GM21447 (cell line): ENCODE measurements around the gene MMP15.

Source experiments
- ATAC-seq: cut with Tn5 transposase; IDR thresholded peaks from one replicate; pipeline ENCODE4 v1.9.1; 2021; ENCODE audit not compliant: unreplicated experiment

The MMP15 gene

DNA sequence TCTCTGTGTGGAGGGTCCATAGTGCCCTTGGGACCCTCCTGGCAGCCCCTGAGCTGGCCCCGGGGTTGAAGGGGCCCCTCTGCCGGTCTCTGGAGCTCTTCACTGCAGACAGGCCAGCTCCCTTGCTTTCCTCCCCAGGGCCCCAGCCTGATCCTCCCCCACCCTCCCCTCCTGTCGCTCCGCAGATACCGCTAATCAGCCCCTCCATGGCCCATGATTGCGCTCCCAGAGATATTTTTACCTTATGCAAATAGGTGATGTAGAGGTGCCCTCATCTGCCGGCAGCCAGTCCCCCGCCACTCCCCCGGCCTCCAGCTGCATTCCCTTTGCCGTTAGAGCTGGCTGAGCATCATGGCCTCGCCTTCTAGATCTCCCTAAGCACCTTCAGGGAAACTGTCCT is 9.2 kb downstream of the MMP15 start:
- ATAC-seq: no peak

DNA sequence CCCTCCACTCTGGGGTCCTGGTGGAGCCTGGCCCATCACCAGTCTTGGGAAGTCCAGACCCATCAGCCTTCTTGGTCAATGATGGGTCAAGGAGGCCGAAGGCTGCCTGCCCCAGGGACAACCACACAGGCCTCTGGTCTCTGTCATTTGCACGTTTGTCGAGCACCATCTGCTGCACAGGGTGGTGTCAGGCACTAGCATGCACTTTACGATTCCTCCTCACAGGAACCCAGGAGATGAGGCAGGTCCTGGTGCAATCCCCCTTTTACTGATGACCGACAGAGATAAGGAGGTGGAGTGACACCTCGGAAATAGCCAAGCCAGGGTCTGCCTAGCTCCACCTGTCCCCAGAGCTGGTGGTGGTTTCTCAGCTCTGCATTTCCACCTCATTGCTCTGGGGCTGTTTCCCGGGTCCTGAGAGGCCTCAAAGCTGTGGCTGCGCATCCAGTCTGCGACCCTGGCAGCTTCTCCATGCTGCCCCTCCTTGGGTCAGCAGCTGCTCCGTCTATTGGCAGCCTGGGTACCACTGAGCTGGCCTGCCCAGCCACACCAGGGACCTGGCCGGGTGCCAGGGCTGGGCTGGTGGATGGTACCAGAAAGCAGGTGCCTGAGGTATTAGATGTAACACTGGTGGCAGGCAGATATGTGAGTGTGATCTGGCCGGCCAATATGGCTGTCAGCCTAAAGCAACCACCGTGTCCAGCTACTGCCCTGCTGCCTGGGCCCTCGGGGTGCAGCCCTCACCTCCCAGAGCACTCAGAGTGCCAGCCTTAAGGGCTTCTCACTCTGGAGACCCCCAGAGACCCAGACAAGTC is 10.0 kb downstream of the MMP15 start:
- no peak for ATAC-seq

DNA sequence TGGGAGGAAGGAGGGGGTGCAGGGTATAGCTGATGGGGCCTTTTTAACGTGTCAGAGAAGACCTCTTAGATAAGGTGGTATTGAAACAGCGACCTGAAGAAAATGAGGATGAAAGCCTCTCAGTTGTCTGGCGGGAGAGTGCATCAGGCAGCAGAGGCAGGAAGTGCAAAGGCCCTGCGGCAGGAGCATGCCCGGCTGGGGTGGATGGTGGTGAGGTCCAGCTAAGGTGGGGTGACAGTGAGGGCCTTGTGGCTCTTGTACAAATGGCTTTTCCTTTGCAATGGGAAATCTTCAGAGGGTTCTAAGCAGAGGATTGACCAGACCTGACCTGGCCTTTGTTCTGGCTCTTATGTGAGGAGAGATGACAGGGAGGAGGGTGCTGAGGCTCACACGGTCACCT is 11.4 kb downstream of the MMP15 start:
- ATAC-seq: no peak

DNA sequence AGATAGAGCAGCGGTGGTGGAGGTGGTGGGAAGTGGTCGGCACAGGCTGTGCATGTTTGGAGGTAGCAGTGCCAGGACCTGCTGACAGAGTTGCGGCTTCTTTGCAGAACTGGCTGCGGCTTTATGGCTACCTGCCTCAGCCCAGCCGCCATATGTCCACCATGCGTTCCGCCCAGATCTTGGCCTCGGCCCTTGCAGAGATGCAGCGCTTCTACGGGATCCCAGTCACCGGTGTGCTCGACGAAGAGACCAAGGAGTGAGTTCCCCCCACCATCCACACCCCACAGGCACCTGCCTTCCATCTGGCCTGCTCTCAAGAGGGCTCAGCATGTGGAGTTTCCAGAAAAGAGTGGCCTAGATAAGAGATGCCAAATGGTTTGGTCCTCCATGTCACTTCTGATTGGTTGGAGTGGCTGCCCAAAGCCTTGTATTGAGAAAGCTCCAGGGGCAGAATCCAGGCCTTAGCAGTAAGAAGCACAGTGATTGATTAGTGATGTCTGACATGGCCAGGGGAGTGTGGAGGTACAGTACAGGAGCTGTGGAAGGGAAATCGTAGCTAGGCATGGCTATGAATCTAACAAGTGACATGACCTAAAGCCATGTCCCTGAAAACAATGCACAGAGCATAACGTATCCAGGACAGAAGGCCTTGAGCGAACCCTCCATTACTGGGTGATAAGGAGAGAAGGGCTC is 12.0 kb downstream of the MMP15 start:
- no peak for ATAC-seq

DNA sequence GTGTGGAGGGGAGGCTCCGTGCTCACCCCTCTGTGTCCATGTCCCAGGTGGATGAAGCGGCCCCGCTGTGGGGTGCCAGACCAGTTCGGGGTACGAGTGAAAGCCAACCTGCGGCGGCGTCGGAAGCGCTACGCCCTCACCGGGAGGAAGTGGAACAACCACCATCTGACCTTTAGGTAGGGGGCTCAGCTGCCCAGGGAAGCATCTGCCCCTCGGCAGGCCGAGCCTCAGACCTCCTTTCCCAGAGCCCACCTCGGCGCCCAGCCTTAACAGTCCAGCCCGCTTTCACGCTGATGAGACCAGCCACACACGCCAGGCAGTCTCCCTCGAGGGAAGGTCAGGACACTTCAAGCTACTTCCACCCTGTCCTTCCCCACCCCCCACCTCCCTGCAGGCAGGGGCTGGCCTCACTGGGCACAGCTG is 12.7 kb downstream of the MMP15 start:
- no peak for ATAC-seq

DNA sequence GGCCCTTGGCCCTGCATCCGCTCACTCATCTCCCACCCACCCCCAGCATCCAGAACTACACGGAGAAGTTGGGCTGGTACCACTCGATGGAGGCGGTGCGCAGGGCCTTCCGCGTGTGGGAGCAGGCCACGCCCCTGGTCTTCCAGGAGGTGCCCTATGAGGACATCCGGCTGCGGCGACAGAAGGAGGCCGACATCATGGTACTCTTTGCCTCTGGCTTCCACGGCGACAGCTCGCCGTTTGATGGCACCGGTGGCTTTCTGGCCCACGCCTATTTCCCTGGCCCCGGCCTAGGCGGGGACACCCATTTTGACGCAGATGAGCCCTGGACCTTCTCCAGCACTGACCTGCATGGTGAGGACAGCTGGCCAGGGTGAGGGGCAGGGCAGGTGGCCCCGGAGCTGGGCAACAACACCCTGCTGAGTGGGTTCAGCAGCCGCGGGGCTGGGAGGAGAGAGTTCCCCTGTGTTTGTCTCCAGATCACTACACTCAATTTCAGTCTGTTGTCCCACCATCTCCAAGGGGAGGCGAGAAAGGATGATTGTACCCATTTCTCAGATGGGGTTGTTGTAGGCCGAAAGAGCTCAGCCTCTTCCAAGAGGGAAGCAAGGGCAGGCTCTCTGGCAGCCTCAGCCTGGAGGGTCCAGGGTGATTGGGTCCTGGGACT is 14.4 kb downstream of the MMP15 start:
- ATAC-seq: no peak

DNA sequence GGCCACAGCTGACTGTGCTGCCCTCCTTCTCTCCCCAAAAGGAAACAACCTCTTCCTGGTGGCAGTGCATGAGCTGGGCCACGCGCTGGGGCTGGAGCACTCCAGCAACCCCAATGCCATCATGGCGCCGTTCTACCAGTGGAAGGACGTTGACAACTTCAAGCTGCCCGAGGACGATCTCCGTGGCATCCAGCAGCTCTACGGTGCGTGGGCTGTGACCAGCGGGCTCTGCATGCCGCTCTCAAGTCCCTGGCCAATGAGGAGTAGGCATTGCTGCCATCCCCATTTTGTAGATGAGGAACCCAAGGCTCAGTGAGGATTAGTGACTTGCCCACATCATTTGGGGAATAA is 14.9 kb downstream of the MMP15 start:
- ATAC-seq: no peak

DNA sequence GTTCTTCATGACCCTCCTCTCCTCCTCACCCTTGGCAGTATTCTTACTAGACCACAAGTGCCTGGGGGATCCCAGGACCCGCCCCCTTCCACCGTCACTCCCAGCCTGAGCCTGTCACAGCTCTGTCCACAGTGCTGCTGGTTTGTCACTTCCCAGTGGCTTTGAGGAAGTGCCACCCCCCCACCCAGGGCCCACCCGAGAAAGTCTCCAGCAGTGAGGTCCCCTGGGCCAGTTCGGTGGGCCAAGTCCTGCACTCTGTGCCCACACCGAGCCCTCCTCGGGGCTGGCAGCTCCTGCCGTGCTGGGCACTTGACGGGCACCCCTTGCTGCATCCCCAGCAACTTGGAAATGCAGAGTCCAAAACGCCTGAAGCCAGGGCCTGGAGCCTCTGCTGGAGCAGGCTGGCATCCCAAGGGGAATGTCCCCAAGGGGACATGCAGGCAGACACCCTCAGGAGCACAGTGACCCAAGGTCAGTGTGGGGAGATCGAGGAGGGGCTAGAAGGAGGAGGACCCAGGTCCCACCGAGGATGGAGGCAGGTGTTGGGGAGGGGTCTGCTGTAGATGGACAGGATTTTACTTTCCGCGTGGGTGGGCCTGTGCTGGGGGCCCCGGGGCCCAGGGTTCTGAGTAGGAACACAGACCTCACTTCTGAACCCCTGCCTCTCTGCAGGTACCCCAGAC is 15.5 kb downstream of the MMP15 start:
- no peak for ATAC-seq

- no peak for ATAC-seq
These were observed 16.0 kb downstream of the MMP15 start for GRCh38 chr16:58041628-58041955.

DNA sequence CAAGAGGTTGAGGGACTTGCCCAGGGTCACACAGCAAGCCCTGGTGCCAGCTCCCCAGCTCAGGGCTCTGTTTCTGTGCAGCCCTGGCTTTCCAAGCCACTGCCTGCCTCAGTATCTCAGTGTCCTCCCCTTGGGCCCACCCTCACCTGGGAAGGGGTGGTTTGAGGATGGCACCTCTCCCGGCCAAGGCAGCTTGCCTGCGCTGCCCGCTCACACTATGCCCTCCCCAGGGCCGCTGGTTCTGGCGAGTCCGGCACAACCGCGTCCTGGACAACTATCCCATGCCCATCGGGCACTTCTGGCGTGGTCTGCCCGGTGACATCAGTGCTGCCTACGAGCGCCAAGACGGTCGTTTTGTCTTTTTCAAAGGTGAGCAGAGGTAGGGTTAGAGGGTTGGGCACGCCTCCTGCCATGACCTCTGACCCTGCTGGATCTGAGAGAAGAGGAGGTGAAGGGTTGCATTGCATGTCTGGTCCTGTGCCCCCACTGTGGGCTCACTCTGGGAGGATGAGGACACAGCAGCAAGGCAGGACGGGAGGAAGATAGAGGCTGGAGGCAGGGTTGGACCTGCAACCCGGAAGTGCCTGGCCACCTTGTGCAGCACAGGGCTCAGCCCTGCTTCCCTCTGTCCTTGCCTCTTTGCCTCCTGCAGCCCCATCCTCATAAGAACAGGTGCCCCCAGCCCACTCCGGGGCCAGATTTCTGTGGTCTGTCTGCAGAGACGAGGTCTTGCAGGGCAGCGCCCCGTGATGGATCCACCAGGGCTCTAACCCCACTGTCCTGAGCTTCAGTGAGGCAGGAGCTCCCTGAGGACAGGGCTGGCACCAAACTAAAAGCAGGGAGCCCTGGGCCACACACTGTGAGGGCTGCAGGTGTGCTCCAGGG is 16.7 kb downstream of the MMP15 start:
- ATAC-seq: no peak

- ATAC-seq: no peak
These were observed 17.4 kb downstream of the MMP15 start for GRCh38 chr16:58042886-58043515.

DNA sequence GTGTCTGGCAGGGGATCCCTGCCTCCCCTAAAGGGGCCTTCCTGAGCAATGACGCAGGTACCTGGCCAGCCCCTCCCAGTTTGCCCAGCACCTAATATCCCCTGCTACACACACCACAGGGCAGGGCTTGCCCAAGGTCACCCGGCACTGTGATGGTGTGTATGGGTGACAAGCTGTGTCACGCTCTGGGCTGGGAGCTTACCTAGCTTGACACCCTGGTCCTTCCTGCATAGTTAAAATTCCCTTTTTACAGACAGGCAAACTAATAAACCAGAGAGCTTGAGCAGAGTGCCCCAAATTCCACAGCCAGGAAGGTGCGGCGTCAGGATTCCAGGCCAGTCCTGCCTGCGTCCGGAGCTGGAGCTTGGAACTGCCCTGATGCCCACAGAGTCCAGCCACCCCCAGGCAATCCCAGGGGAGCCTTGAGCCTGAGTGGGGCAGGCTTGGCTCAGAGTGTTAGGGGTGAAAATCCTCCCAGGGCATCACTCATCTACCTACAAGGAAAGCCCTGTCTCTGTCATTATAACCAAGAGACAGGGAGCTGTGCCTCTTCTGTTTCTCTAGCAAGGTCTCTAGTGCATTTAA is 18.1 kb downstream of the MMP15 start:
- ATAC-seq: no peak

DNA sequence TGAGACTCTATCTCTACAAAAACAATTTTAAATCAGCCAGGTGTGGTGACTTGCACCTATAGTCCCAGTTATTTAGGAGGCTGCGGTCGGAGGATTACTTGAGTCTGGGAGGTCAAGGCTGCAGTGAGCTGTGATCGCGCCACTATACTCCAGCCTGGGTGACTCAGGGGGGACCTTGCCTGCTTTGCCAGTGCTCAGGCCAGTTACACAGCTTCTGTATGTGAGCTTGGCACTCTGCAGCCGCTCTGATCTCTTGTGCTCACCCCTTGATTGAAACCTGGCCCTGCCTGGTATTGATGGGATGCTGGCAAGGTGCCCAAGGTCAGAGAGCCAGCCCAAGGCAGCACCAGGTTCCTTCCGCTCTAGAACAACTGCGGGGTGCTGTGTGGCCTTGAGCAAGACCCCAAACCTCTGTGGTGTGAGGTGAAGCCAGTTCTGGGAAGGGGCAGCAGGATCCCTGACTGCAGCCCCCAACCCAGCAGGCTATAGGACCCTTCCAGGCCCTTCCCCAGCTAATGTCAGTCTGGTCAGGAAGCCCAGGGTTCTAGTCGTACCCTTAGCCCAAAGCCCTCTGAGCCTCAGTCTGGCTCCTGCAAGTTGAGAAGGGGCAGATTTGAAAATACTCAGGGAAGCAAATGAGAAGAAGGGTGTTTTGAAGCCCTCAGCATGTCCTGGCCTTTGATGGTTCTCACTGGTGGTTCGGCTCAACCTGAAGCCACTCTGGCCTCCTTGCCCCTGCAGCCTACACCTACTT is 18.9 kb downstream of the MMP15 start:
- no peak for ATAC-seq

GRCh38 chr16:58045096-58045495 is 19.5 kb downstream of the MMP15 start:
- ATAC-seq: no peak

DNA sequence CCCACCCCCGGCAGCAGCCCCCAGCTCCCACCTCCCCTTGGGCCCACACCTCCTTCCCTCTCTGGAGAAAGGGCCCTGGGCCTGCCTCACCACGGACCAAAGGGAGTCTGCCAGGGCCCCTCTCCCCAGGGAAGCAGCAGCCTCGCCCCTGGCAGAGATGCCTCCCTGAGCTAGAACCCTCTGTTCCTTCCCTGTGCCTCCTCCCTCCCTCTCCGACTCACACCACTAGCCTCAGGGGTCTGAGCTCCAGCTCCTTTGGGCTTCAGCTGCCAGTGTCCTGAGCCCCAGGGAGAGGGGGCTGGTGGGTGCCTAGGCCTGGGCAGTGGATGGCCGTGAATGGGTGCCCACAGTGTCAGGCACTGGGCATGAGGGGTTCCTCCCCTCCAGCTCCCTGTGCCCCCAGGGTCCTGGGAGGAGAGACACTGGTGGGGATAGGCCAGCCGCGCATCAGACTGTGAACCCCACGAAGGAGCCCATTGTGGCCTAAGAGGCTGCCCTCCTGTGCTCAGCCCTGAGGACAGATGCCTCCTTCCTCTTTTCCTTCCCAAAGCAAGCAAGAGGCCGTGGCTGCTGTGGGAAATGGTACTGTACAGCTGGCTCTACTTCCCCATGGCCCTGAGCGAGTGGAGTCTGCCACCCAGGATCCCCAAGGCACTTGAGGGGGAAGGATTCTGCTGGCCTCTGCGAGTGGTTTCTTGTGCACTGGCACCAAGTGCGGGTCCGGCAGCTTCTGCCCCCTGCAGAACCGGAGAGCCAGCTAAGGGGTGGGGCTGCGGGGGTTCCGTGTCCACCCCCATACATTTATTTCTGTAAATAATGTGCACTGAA is 20.7 kb downstream of the MMP15 start:
- no peak for ATAC-seq

- no peak for ATAC-seq
These were observed 21.4 kb downstream of the MMP15 start for GRCh38 chr16:58046936-58047335.

GRCh38 chr16:58047557-58048348 is 22.2 kb downstream of the MMP15 start:
- ATAC-seq: no peak
